GM19463 (cell line): ENCODE results near the gene ADAM15.

ENCODE experiments used
- ATAC-seq: cut with Tn5 transposase; IDR thresholded peaks from one replicate; pipeline ENCODE4 v1.9.1; 2021; ENCODE audit warnings: mild to moderate bottlenecking, moderate library complexity; ENCODE audit not compliant: unreplicated experiment

Gene ADAM15

DNA sequence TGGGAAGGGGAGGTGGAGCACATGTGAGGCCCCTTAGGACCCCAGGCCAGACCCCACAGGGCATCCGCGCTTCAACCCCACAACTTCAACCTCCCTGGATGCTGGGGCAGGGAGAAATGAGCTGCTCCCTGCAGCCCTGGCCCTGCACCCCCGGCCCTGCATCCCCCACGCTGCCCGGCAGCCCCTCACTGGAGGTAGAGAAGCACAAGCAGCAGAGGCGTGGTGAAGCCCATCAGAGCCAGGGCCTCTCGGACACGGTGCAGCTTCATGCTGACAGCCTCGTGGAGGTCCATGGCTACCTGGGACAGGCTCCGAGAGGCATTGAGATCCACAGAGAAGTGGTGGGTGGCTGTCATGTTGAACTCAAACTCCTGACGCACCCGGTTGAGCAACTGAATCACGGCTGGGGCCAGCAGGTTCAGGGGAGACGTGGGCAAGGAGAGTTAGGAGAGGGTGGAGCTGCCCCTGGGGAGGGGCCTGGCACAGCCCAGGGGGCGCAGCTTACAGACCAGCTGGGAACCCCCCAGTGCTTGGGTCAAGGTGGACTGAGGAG lies 20.8 kb upstream of the ADAM15 start:
- ATAC-seq = no peak

DNA sequence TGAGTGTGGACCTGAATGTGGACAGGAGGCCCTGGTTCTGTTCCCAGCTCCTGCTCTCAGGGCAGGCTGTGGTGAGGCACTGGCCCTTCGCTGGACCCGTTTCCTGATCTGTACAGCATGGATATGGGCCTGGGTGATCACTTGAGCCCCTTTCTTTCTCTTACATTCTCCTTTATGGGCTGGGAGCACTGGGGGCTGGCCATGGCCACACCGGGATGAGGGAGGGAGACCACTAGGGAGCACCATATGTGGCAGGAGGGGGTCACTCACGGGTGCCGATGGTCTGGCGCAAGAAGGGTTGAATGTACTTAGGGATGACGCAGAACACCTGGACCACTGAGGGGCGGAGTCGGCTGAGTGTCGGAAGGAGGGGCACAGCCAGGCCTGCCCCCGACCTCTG lies 20.2 kb upstream of the ADAM15 start:
- ATAC-seq = no peak

DNA sequence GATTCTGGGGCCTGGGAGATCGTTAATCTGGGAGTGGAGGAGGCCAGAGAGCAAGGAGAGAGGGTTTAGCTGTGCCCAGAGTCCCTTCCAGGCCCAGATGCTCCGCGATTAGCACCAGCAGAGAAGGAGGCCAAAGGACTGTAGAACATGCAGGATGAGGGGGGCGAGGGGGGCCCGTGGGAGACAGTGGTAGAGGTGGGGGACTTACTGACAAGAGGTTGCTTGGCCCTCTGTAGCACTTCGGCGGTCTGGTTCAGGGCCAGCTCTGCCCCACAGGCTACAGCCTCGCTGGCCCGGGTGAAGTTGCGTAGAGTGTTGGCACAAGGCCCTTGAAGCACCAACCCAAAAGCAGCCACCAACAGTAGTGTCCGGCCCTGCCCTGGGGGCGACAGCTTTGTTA lies 18.2 kb upstream of the ADAM15 start:
- ATAC-seq = no peak

DNA sequence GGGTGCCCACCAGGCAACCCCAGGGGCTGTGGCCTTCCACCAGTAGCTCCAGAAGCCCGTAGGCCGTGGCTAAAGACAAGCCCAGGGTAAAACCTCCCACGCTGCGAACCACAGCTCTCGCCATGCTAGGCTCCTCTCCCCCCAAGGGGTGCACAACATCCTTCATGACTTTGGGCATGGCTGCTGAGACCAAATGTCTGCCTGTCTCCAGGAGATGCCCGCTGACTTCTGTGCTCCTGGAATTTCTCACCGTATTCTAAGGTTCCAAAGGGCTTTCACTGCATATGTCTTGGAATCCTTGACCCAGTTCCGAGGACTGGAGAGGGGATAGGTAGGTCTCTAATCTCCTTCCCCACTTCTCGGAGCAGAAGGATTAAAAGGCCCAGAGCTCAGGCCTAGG lies 17.6 kb upstream of the ADAM15 start, which contains the start of the genes DCST1 and DCST2:
TSS of gene DCST1 (plus strand) at position 301 of the 400 bp plus-strand sequence. CDS start 213 bp downstream, outside the sequence.
TSS of gene DCST2 (minus strand) at position 258 of the 400 bp plus-strand sequence. CDS start at position 178, 80 bp downstream.
- no peak for ATAC-seq

DNA sequence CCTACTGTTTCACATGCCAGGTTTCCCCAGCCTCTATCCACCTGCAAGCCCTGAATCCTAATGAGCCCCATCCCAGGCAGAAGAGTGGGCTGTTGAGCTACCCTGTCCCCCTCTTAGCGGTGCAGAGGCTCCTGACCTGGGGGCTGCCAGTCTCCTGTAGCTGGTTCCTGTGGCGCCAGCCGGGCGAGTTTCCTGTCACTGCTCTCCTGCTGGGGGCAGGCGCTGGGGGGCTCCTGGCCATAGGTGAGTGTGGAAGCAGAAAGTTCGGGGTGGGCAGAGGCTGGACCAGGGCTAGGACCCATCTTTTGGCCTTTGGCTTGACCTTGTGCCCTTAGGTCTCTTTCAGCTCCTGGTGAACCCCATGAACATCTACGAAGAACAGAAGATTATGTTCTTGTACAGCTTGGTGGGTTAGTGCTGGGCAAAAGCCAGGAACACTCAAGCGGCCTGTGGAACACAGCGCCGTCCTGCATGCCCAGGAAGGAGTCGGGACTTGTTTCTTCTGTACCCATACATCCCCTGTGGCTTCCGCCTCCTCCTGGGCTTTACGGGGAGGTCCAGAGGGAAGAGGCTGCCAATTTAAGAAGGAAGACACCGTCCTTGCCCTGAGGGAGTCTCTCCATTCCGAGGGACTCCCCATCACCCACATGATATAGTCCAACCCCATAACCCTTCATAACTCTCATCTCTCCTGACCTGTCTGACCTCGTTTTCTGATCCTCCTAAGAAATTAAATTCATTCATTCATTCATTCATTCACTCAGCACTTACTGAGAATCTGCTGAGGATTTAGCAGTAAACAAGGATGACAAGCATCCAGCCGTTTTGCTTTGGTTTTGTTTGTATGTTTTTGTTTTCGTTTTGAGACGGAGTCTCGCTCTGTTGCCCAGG lies 16.6 kb upstream of the ADAM15 start:
- ATAC-seq = no peak

- ATAC-seq = no peak
Measured at GRCh38 chr1:155035936-155036335, 15.2 kb upstream of the ADAM15 start.

DNA sequence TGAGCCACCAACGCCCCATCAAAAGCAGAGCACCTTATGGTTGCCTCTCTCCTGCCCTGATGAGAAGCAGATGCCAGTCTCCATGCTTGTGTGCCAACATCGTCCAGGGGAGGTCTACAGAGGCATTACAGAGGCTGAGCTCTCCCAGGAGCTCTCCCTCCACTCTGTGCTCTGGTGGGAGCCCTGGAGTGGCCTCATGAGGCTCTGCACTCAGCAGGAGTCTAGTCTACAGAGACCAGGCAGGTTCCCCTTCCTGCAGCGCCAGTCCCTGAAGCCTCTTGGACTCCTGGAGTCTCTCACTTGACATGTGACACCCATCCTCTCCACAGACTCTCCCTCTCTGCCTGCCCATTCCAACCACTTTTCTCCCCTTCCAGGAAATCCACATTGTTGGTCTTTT lies 14.1 kb upstream of the ADAM15 start:
- no peak for ATAC-seq

DNA sequence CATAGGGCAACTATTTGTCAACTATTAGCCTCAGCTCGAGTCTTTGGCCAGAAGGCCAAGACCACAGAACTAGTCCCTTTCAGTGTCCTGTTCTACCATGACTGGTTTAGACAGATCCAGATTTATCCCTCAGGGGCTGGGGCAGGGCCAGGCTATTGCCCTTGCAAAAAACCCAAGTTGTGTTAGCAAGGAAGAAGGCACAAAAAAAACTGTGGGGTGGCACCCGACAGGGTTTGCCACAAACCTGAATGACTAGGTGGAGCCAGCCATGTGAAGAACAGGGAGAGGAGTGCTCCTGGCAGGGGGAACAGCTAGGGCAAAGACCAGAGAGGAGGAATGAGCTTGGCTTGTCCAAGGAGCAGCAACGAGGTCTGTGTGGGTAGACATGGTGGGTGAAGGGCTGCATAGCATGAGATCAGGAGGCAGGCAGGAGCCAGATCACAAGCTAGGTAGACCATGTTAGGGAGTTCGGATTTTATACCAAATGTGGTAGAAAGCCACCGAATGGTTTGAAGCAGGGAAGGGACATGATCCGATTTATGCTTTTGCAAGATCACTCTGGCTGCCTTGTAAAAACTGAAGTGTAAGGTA lies 13.2 kb upstream of the ADAM15 start:
- ATAC-seq = no peak

GRCh38 chr1:155038602-155039307 lies 12.4 kb upstream of the ADAM15 start:
- ATAC-seq = no peak

DNA sequence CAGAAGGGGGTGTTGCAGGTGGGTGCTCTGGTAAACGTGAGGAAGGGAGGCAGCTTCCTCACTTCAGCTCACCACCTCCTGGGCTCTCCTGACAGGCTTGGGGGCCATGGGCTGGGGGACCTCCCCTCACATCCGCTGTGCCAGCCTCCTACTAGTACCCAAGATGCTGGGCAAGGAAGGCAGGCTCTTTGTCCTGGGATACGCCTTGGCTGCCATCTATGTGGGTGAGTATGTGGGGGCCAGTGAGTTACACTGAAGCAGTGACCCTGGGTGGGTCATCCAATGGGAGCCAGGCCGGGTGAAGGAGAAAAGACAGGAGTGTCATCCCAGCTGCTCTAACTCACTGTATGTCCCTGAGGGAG lies 11.8 kb upstream of the ADAM15 start:
- no peak for ATAC-seq

GRCh38 chr1:155040358-155041093 lies 10.6 kb upstream of the ADAM15 start:
- ATAC-seq = no peak

GRCh38 chr1:155042789-155043188 lies 8.3 kb upstream of the ADAM15 start:
- ATAC-seq = no peak

- no peak for ATAC-seq
Measured at GRCh38 chr1:155043301-155043702, 7.8 kb upstream of the ADAM15 start.

- no peak for ATAC-seq
Measured at GRCh38 chr1:155043793-155044192, 7.3 kb upstream of the ADAM15 start.

DNA sequence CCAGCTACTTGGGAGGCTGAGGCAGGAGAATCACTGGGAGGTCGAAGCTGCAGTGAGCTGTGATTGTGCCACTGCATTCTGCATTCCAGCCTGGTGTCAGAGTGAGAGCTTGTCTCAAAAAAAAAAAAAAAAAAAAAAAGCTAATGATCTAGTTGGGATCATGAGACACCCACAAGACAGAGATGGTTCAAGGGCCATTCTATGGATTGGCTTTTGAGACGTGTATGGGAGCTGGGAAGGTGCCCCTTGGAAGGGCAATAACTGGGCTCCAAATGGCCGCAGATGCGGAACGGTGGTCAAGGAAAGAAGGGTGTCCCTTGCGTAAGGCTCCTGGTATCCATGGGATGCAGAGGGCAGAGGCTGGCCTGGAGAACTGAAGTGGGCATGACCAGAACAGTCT lies 6.8 kb upstream of the ADAM15 start:
- ATAC-seq = no peak

GRCh38 chr1:155044812-155045657 lies 6.1 kb upstream of the ADAM15 start:
- no peak for ATAC-seq

DNA sequence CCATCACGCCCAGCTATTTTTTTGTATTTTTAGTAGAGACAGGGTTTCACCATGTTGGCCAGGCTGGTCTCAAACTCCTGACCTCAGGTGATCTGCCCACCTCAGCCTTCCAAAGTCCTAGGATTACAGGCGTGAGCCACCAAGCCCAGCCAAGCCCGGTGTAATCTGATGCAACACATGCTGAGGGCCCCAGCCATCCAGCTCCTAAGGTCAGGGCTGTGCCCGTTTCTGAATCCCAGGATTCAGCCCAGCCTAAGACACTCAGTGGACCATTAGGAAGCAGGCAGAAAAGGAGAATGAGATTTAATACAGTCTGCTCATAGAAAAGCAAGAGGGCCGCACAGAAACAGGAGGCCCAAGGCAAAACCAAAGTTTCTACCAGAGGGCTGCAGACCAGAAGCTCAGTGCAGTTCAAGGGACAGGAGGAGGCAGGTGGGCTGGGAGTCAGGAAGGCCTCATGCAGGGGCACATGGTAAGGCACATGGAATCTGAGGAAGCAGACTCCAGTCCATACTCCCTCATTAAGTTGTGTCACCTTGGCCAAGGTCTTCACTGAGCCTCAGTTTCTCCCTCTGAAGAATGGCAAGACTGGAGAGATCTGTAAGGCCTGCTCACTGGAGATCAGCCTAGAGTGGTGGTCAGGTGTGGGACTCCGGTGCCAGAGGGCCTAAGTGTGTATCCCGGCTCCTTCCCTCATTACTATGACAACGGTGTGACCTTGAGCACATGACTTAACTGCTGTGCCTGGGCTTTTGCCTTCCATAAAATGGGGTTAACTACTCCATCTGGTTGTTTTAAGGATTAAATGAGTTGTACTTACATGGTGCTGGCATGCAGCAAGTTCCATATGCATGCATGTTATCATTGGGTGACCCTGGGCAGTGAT lies 2.4 kb upstream of the ADAM15 start:
- ATAC-seq = no peak

- no peak for ATAC-seq
Measured at GRCh38 chr1:155049651-155050559, 1.2 kb upstream of the ADAM15 start.
